Dermis blood vessel endothelial cell (primary cell): ENCODE results near the gene SP100. TPM values are rescaled to one million over a fixed set of nuclear protein-coding genes. Genes with fewer than 3 reads are reported as not detected.
"Not testable (repeated sequence)": the region's sequence is repeated elsewhere in the genome, so short reads cannot be mapped to it uniquely, and the experiment has no call there.

Experiments
- DNase-seq: peaks from one replicate; pipeline ENCODE4 v3.0.0; 2010
- total RNA-seq: library from RNA; depleted of rRNA; stranded (reverse); fragments of >200 nt; gene quantifications from 2 replicates; pipeline ENCODE4 v1.2.3, GENCODE V29; 2014

SP100 gene
- total RNA-seq, 1 donor from 2014 or later: 96.0 TPM

GRCh38 chr2:230422149-230422548 is 6.1 kb downstream of the SP100 start:
- no peak for DNase-seq

DNA sequence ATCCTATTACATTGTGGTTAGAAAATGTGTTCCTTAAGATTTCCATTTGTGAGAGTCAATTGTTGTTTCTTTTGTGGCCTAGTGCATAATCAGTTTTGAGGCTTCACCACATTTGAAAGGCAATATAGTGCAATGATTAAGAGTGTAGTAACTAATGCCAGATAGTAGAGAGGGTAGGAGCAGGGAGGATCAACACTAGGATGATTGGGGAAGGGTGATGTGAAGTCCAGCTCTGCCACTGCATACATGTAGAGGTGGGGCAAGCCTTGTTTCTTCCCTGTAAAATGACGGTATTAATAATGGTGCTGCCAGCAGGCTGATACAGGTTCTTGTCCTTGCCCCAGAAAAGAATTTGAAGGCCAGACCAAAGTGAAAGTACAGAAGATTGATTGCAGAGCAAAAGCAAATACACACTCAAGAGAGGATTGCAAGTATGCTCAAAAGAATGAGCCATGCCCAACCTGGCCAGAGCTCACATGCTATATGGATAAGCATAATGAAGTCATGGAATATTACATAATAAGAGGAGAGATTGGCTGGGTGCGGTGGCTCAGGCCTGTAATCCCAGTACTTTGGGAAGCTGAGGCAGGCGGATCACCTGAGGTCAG is 8.0 kb downstream of the SP100 start:
- no peak for DNase-seq

GRCh38 chr2:230425377-230425776 is 9.4 kb downstream of the SP100 start:
- DNase-seq: no peak

DNA sequence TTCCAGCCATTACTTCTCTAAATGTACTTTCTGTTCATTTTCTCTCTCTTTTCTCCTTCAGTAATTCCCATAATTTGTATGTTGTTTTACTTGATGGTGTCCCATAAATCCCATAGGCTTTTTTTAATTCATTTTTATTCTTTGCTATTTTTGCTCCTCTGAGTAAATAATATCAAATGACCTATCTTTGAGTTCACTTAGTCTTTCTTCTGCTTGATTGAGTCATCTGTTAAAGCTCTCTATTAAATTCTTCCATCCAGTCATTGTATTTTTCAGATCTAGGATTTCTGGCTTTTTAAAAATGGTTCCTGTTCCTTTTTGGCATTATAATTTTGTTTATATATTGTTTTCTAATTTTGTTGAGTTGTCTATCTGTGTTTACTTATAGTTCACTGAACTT is 13.5 kb downstream of the SP100 start:
- DNase-seq: no peak

- DNase-seq: no peak
These were observed 15.2 kb downstream of the SP100 start for GRCh38 chr2:230430957-230431910.

DNA sequence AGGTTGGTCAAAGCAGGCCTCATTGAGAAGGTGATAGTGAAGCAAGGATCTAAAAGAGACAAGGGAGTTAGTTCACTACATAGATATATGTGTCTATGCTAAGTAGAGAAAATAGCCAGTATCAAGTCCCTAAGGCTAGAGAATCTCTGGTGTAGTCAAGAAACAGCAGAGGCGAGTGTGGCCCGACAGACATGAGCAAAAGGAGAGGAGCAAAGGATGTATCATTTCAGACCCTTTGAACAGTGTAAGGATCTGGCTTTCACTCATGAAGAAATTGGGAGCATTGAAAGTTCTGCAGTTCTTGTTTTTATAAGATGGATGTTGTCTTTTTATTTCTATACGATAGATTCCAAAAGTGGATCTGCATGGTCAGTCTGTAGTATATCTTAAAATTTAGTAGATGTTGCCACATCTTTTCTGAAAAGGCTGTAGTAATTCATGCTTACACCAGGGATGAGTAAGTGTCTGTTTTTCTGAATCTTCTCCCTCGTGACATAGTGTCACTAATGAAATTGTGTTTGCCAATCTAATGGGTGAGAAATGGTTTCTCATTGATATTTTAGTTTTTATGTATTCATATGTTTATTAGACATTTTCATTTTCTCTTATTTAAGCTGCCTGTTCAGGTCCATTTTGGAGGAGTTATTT is 18.8 kb downstream of the SP100 start:
- no peak for DNase-seq

DNA sequence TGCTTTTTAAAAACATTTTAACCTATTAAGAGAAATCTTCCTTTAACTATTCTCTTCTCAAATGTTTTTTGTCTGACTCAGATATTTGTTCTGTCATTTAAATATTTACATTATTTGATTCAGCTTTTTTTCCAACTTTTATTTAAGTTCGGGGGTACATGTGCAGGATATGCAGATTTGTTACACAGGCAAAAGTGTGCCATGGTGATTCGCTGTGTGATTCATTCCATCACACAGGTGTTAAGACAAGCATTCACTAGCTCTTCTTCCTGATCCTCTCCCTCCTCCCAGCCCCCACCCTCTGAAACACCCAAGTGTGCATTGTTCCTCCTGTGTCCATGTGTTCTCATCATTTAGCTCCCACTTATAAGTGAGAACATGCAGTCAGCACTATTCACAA is 19.4 kb downstream of the SP100 start:
- no peak for DNase-seq

DNA sequence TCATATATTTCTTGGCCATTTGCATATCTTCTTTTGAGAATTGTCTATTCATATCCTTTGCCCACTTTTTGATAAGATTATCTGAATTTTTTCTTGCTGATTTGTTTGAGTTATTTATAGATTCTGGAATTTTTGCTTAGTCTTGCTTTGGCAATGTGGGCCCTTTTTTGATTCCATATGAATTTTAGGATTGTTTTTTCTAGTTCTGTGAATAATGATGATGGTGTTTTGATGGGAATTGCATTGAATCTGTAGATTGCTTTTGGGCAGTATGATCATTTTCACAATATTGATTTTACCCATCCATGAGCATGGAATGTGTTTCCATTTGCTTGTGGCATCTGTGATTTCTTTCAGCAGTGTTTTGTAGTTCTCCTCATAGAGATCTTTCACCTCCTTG is 23.1 kb downstream of the SP100 start:
- DNase-seq: not testable (repeated sequence)

GRCh38 chr2:230439590-230439989 is 23.6 kb downstream of the SP100 start:
- DNase-seq: peak; percentile 26

GRCh38 chr2:230441227-230441897 is 25.4 kb downstream of the SP100 start:
- DNase-seq: peak; percentile 70

DNA sequence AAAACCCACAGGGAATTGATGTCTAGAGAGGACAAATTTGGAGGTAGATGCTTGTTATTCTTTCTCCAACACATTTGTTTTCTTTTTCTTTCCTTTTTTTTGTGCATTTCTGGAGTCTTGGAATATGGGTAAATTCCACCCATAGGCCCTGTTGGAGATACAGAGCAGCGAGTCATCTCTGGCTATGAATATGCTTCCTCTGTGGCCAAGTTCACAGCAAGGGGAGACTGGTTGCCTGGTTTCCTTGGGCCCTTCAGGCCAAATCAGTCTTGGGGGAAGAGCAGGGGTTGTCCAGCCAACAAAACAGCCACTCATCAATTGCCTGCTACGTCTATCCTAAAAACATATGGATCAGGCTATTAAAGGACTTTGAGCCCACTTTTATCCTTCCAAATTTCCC is 27.5 kb downstream of the SP100 start:
- no peak for DNase-seq

DNA sequence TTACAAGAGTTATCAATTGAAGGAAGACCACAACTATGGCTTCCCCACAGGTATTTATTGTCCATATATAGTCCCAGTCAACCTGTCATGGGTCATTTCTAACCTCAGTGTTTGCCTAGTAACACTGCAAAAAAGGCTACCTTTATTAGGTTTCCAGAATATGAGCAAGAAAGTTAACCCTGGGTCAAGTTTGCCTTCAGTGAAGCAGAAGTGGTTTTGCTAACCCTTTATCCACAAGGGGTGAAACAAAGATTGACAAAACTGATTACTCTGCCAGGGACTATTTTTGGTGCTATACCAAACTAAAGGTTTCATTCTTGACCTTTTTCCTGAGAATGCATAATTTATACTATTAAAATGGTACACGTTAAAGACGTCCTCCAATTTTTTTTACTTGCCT is 28.8 kb downstream of the SP100 start:
- DNase-seq: no peak

DNA sequence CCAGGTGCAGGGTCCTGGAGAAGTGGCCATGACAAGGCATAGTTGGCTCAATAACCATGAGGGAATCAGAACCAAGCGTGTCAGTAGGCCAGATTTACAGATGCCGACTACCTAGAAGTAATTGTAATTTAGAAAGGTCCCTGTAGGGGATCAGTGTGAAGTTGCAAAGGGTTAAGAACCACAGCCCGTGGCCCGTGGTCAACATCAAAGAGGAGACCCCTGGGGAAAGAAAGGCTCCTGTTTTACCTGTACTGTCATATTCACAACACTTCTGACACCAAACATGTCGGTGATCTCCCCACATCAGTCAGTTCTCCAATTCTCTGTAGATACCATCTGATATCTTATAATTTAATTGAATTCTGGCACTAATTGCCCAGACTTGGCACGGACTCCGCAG is 31.0 kb downstream of the SP100 start:
- DNase-seq: no peak

DNA sequence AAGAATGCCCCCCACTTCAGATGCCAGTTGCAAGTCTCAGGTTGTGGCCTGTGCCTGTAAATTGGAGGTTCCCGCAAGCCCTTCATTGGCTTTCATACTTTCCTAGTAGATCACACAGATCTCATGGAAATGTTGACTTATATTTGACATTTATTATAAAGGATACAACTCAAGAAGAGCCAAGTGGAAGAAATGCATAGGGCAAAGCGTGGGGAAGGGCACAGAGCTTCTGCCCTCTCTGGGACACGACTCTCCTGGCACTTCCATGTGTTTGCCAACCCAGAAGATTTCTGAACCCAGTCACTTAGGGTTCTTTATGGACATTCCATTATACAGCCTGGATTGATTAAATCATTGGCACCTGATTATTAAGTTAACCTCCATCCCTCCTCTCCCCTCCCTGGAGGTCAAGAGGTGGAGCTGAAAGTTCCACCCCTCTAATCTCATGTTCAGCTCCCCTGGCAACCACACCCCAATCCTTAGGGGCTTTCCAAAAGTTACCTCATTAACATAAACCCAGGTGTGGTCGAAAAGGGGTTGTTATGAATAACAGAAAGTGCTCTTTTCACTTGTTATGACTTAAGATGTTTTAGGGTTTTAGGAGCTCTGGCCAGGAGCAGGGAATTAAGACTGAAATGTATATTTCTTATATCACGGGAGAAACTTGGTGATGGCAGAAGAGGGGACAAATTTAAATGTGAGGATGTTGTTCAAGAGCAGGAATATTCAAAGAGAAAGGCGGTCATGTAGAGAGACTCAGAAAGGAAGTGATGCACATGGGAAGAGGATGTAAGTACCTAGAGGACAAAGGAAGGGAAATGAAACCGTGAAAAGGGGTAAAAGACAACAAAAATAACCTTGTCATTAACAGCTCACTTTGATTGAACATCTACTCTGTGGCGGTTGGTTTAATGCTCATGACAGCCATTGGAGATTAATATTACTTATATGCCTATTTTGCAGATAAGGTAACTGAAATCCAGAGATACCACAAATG is 31.8 kb downstream of the SP100 start:
- peak; percentile 54 for DNase-seq

DNA sequence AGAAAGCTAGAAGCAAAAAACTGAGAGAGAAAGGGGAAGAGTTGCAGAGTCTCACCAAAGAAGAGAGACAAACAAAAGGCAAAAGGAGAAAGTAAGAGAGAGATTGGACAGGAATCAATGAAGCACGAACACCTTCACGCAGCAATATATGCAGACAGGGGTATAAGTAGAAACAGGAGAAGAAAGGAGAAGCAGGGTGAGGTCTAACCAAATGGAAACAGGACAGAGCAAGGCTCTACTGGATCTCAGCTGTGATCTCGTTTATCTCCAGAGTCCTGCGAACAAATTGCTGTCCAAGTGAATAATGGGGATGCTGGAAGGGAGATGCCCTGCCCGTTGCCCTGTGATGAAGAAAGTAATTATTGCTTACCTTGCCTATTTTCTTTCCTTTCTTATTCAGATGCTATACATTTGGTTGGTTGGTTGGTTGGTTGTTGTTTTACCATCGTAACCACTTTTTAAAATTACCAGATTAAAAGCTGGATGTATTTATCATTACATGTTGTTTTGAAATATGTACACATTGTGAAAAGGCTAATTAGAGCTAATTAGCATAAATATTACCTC is 34.0 kb downstream of the SP100 start:
- DNase-seq: no peak

DNA sequence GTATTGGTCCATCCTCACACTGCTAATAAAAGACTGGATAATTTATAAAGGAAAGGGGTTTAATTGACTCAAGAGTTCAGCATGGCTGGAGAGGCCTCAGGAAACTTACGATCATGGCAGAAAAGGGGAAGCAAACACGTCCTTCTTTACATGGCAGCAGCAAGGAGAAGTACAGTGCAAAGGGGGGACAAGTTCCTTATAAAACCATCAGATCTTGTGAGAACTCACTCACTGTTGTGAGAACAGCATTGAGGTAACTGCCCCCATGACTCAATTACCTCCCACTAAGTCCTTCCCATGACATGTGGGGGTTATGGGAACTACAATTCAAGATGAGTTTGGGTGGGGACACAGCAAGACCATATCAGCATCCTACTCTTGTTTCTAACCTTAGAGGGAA is 37.0 kb downstream of the SP100 start:
- DNase-seq: no peak

- no peak for DNase-seq
These were observed 39.1 kb downstream of the SP100 start for GRCh38 chr2:230455005-230455684.

DNA sequence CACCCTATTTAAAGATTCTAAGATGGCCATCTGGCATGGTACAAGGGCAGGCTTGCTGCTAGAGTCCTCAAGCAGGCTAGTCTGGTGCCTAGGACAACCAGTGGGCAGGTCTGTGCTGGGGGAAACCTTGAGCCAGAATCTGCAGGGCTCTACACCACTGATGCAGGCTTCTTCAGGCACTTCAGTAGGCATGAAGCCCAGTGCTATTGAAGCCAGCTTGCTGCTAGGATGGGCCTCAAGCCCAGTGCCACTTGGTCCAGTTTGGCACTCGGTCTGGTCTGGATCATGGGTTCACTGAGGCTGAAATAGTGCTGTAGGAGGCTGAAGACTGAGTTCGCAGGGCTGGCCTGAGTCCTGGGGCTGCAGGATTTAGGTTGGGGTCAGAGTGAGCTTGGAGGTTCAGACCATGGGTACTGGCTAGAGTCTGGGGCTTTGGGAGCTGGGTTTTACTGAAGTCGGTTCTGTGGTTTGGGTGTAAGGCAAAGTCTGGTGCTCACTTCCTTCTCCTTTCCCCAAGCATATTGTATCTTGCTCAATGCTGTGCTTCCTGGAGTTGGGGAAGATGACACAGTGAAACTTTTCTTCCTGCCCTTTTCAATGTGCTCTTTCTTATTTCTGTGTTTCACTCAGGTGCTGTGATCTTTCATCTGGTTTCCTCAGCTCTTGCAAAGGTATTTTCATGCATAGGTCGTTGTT is 41.2 kb downstream of the SP100 start:
- no peak for DNase-seq

GRCh38 chr2:230457793-230458192 is 41.8 kb downstream of the SP100 start:
- no peak for DNase-seq

DNA sequence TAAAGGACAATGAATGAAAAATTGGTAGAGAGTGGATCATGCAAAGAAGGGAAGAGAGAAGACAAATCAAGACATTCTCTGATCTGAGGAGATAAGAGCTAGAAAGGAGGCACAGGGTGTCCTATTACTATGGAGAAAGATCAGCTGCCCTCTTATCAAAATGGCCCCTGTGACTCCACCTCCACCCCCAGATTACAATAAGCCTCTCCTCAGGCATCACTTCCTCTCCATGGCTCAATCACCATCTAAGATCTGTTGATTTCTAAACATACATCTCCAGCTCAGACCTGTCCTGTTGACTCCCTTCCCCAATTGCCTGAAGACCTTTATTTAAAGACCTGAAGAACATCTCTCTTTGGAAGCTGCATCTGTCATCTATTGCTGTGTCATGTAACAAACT is 43.2 kb downstream of the SP100 start:
- DNase-seq: no peak
